ENCODE results near the gene AVEN. TPM values are rescaled to one million over a fixed set of nuclear protein-coding genes. Genes with fewer than 3 reads are reported as not detected.
"Not testable (repeated sequence)": the region's sequence is repeated elsewhere in the genome, so short reads cannot be mapped to it uniquely, and the experiment has no call there.

Gene AVEN
- total and polyA plus RNA-seq, 4 donors = 8.1 to 21.8 (median 17.1) TPM

DNA sequence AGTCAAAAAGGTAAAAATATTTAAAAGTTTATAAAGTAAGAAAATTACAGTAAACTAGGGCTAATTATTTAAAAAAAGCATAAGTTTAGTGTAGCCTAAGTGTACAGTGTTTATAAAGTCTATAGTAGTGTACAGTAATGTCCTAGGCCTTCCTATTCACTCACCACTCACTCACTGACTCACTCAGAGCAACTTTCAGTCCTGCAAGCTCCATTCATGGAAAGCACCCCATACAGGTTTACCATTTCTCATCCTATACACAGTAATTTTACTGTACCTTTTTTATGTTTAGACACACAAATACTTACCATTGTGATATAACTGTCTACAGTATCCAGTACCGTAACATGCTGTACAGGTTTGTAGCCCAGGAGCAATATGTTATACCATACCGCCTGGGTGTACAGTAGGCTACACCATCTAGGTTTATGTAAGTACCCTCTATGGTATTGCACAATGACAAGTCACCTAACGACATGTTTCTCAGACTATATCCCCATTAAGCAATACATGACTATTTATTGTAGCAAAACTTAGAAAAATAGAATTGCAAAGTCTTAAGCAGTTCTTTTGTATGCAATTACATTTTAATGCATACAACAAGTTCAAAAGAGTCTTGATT, 19.5 kb downstream of the AVEN start:
- 80% methylated on average over 1 of the region's 3 CpGs for WGBS (ENCODE audit: insufficient coverage)
- H3K4me3 ChIP-seq (ENCODE audit: low read depth, low read length) = no peak overlapping the region

DNA sequence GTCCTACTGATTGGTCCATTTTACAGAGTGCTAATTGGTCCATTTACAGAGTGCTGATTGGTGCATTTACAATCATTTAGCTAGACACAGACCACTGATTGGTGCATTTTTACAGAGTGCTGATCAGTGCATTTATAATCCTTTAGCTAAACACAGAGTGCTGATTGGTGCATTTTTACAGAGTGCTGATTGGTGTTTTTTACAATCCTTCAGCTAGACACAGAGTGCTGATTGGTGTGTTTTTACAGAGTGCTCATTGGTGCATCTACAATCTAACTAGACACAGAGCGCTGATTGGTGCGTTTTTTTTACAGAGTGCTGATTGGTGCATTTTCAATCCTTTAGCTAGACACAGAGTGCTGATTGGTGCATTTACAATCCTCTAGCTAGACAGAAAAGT, 20.3 kb downstream of the AVEN start:
- H3K27me3 ChIP-seq (ENCODE audit: control insufficient read depth, insufficient read depth, low read length); H3K27ac ChIP-seq (ENCODE audit: low read depth, low read length); H3K4me3 ChIP-seq (ENCODE audit: low read depth, low read length); H3K36me3 ChIP-seq (ENCODE audit: control insufficient read depth, insufficient read depth, low read length); DNase-seq (ENCODE audit: low read depth in 4 of 6, low spot score in 6 of 6); H3K4me1 ChIP-seq (ENCODE audit: control insufficient read depth, insufficient read depth, low read length); H3K9me3 ChIP-seq (ENCODE audit: control insufficient read depth, insufficient read depth, low read length): not testable (repeated sequence)
- WGBS (ENCODE audit: insufficient coverage) = no CpG with 5 or more reads among the region's 2 CpGs

More for the DNA sequence above, 19.5 kb downstream of the AVEN start:
- no peaks in the 10 kb centered on the region for H3K9me3 ChIP-seq (ENCODE audit: control insufficient read depth, insufficient read depth, low read length)
- no peaks in the 10 kb centered on the region for H3K36me3 ChIP-seq (ENCODE audit: control insufficient read depth, insufficient read depth, low read length)
- no peaks in the 10 kb centered on the region for H3K27me3 ChIP-seq (ENCODE audit: control insufficient read depth, insufficient read depth, low read length)
- H3K27ac ChIP-seq (ENCODE audit: low read depth, low read length) = no peak overlapping the region
- H3K4me1 ChIP-seq (ENCODE audit: control insufficient read depth, insufficient read depth, low read length) = peaks cover 7% of the 10 kb centered on the region
- no peak for DNase-seq (ENCODE audit: low read depth in 4 of 6, low spot score in 6 of 6)

DNA sequence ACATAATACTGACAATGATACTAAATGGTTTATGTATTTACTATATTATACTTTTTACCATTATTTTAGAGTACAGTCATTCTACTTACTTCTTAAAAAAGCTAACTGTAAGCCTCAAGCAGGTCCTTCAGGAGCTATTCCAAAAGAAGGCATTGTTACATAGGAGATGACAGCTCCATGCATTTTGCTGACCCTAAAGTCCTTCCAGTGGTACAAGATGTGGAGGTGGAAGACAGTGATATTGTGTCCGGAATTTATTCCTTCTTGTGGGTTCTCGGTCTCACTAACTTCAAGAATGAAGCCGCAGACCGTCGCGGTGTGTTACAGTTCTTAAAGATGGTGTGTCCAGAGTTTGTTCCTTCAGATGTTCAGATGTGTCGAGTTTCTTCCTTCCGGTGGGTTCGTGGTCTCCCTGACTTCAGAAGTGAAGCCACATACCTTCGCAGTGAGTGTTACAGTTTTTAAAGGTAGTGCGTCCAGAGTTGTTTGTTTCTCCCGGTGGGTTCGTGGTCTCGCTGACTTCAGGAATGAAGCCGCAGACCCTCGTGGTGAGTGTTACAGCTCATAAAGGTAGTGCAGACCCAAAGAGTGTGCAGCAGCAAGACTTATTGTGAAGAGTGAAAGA, 20.9 kb downstream of the AVEN start:
- DNase-seq (ENCODE audit: low read depth in 4 of 6, low spot score in 6 of 6) = no peak
- 99% methylated on average over 15 of the region's 16 CpGs for WGBS (ENCODE audit: insufficient coverage)

DNA sequence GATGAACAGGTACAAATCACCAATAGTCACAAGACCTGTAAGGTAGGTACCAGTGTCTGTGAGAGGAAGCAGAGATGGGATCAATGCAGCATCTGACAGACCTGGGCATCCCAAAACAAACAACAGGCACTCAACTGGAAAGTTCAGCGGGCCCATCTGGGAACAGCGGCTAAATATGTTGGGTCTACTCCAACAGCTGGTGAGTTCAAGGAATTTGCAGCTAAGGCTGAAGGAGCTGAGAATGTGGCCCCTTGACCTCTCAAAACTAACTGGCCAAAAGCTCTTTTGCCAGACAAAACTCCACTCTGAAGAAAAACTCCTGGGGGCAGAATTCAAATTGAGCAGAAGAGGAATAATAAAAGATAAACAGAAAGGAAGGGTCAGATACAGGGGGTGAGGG, 24.4 kb downstream of the AVEN start:
- Histone ChIP-seq H3K27ac (ENCODE audit: low read depth, low read length) (no peak overlapping the region), H3K4me3 (ENCODE audit: low read depth, low read length) (no peak overlapping the region), H3K4me1 (ENCODE audit: control insufficient read depth, insufficient read depth, low read length) (no peaks in the 10 kb centered on the region), H3K36me3 (ENCODE audit: control insufficient read depth, insufficient read depth, low read length) (no peaks in the 10 kb centered on the region), H3K27me3 (ENCODE audit: control insufficient read depth, insufficient read depth, low read length) (no peaks in the 10 kb centered on the region), H3K9me3 (ENCODE audit: control insufficient read depth, insufficient read depth, low read length) (no peaks in the 10 kb centered on the region)
- DNase-seq (ENCODE audit: low read depth in 4 of 6, low spot score in 6 of 6) = no peak
- WGBS (ENCODE audit: insufficient coverage) = no CpG with 5 or more reads among the region's 2 CpGs

More for the DNA sequence above, 20.9 kb downstream of the AVEN start:
- Histone ChIP-seq H3K36me3 (ENCODE audit: control insufficient read depth, insufficient read depth, low read length) (no peaks in the 10 kb centered on the region), H3K4me1 (ENCODE audit: control insufficient read depth, insufficient read depth, low read length) (peaks cover 7% of the 10 kb centered on the region), H3K4me3 (ENCODE audit: low read depth, low read length) (no peak overlapping the region), H3K27me3 (ENCODE audit: control insufficient read depth, insufficient read depth, low read length) (no peaks in the 10 kb centered on the region), H3K9me3 (ENCODE audit: control insufficient read depth, insufficient read depth, low read length) (no peaks in the 10 kb centered on the region), H3K27ac (ENCODE audit: low read depth, low read length) (no peak overlapping the region)

DNA sequence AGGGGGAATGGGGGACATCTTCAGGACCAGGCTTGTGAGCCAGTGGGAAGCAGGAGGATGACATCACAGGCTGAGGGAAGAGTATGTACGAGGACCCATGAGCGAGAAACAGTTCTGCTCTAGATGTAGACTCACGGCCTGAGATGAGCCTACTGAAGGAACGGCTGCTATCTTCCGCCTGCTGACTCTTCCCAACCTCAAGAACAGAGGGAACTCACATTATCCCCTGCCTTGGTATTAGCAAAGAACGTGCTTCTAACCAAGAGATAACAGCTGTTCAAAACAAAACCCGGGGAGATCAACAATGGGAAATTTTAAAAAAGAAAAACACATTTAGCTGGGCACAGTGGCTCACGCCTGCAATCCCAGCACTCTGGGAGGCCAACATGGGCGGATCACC, 25.3 kb downstream of the AVEN start:
- H3K4me3 ChIP-seq (ENCODE audit: low read depth, low read length) = no peak overlapping the region
- H3K9me3 ChIP-seq (ENCODE audit: control insufficient read depth, insufficient read depth, low read length) = no peaks in the 10 kb centered on the region
- no peaks in the 10 kb centered on the region for H3K27me3 ChIP-seq (ENCODE audit: control insufficient read depth, insufficient read depth, low read length)
- H3K36me3 ChIP-seq (ENCODE audit: control insufficient read depth, insufficient read depth, low read length) = no peaks in the 10 kb centered on the region
- 98% methylated on average over 8 of the region's 9 CpGs for WGBS (ENCODE audit: insufficient coverage)
- no peak overlapping the region for H3K27ac ChIP-seq (ENCODE audit: low read depth, low read length)
- H3K4me1 ChIP-seq (ENCODE audit: control insufficient read depth, insufficient read depth, low read length) = no peaks in the 10 kb centered on the region
- no peak for DNase-seq (ENCODE audit: low read depth in 4 of 6, low spot score in 6 of 6)

DNA sequence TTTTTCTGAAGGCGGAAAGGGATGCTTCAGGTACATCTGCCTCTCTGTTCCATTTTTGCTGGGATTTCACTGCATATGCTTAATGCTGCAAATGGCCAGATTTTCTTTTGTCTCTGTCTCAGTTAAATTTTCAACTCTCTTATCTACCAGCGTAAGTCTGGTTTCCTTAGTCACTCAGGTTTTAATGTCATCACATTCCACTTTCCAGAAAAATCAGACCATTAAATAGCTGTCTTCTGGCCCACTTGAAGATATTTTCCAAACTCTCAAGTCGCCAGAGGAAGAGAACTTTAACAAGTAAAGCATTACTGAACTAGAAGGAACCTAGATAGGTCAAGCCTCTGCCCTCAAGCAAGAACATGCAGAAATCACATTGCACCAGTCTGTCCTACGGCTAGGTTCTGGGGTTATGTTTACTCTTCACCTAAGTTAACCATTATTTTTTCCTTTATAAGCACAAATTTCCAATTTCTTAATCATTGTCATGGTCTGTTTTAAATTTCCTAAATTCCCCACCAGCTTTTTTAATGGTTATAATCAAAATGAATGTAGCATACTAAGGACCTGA, 26.5 kb downstream of the AVEN start:
- H3K9me3 ChIP-seq (ENCODE audit: control insufficient read depth, insufficient read depth, low read length) = no peaks in the 10 kb centered on the region
- H3K4me1 ChIP-seq (ENCODE audit: control insufficient read depth, insufficient read depth, low read length) = no peaks in the 10 kb centered on the region
- H3K27me3 ChIP-seq (ENCODE audit: control insufficient read depth, insufficient read depth, low read length) = no peaks in the 10 kb centered on the region
- no peak overlapping the region for H3K4me3 ChIP-seq (ENCODE audit: low read depth, low read length)
- no peaks in the 10 kb centered on the region for H3K36me3 ChIP-seq (ENCODE audit: control insufficient read depth, insufficient read depth, low read length)
- no peak for DNase-seq (ENCODE audit: low read depth in 4 of 6, low spot score in 6 of 6)
- WGBS (ENCODE audit: insufficient coverage) = 94% methylated on average over 4 of the region's 4 CpGs
- no peak overlapping the region for H3K27ac ChIP-seq (ENCODE audit: low read depth, low read length)

DNA sequence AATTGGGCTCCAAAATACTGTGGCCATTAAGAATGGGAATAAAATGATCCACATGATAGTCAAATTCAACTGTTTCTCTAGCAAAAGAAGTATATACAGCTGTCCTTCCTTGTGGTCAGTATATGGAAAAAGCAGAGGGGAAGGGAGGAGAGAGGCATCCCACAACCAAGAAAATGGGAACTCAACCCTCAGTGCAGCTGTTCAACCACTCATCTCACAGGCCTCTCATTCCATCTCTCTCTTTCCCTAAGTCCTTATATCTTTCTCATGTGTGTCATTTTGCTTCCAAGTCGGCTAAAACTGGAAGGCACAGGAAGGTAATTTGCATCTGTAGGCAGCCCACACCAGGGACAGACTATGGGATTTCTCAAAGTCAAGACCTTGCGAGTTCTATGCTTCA, 27.5 kb downstream of the AVEN start:
- WGBS (ENCODE audit: insufficient coverage) = 63% methylated on average over 2 of the region's 2 CpGs

DNA sequence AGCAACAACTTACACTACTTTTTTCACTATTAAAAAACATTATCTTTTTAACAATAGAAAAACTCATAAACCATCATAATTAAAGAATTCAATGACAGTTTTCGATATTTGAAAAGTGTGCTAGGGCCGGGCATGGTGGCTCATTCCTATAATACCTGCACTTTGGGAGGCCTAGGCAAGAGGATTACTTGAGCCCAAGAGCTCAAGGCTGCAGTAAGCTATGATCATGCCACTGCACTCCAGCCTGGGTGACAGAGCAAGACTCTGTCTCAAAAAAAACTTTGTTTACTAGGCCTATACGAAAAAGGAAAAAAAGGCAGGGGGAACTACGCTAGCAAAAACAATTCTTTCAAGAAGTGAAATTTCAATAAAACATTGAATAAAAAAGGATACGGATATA, 28.1 kb downstream of the AVEN start:
- Histone ChIP-seq H3K9me3 (ENCODE audit: control insufficient read depth, insufficient read depth, low read length) (no peaks in the 10 kb centered on the region), H3K36me3 (ENCODE audit: control insufficient read depth, insufficient read depth, low read length) (no peaks in the 10 kb centered on the region), H3K27ac (ENCODE audit: low read depth, low read length) (no peak overlapping the region), H3K4me1 (ENCODE audit: control insufficient read depth, insufficient read depth, low read length) (no peaks in the 10 kb centered on the region), H3K27me3 (ENCODE audit: control insufficient read depth, insufficient read depth, low read length) (no peaks in the 10 kb centered on the region), H3K4me3 (ENCODE audit: low read depth, low read length) (no peak overlapping the region)
- WGBS (ENCODE audit: insufficient coverage) = 100% methylated on average over 2 of the region's 5 CpGs
- DNase-seq (ENCODE audit: low read depth in 4 of 6, low spot score in 6 of 6) = no peak

More for the DNA sequence above, 27.5 kb downstream of the AVEN start:
- Histone ChIP-seq H3K9me3 (ENCODE audit: control insufficient read depth, insufficient read depth, low read length) (no peaks in the 10 kb centered on the region), H3K27ac (ENCODE audit: low read depth, low read length) (no peak overlapping the region), H3K27me3 (ENCODE audit: control insufficient read depth, insufficient read depth, low read length) (no peaks in the 10 kb centered on the region), H3K4me1 (ENCODE audit: control insufficient read depth, insufficient read depth, low read length) (no peaks in the 10 kb centered on the region), H3K4me3 (ENCODE audit: low read depth, low read length) (no peak overlapping the region), H3K36me3 (ENCODE audit: control insufficient read depth, insufficient read depth, low read length) (no peaks in the 10 kb centered on the region)
- DNase-seq (ENCODE audit: low read depth in 4 of 6, low spot score in 6 of 6) = no peak

DNA sequence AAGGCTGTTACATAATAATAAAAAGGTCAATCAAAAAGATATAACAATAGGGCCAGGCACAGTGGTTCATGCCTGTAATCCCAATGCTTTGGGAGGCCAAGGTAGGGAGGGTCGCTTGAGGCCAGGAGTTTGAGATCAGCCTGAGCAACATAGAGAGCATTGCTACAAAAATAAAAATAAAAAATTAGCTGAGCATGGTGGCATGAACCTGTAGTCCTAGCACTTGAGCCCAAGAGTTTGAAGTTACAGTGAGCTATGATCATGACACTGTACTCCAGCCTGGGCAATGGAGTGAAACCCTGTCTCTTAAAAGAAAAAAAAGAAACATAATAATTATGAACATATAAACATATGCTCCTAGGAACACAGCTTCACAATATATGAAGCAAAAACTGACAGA, 29.3 kb downstream of the AVEN start:
- H3K36me3 ChIP-seq (ENCODE audit: control insufficient read depth, insufficient read depth, low read length) = no peaks in the 10 kb centered on the region
- WGBS (ENCODE audit: insufficient coverage) = no CpG with 5 or more reads among the region's 1 CpG
- no peaks in the 10 kb centered on the region for H3K9me3 ChIP-seq (ENCODE audit: control insufficient read depth, insufficient read depth, low read length)
- H3K4me3 ChIP-seq (ENCODE audit: low read depth, low read length) = no peak overlapping the region
- no peak overlapping the region for H3K27ac ChIP-seq (ENCODE audit: low read depth, low read length)
- H3K4me1 ChIP-seq (ENCODE audit: control insufficient read depth, insufficient read depth, low read length) = no peaks in the 10 kb centered on the region
- no peaks in the 10 kb centered on the region for H3K27me3 ChIP-seq (ENCODE audit: control insufficient read depth, insufficient read depth, low read length)
- DNase-seq (ENCODE audit: low read depth in 4 of 6, low spot score in 6 of 6) = no peak

DNA sequence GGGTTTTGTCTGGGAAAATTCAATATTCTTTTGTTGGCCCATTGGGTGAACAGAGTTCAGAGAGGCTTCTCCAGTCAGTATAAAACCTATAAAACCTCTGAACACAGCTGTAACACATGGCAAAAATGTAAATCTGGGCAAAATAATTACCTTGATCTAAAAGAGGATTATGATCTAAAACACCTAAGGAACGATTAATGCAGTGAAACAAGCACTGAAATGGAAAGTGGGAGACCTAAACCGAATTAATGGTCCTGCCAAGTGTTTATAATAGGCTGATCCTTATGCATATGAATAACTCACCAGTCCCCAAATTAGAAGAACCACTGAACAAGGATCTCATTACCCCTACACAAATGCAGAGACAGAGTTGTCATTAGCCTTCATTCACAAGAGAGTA, 32.6 kb downstream of the AVEN start:
- DNase-seq (ENCODE audit: low read depth in 4 of 6, low spot score in 6 of 6) = no peak
- H3K27ac ChIP-seq (ENCODE audit: low read depth, low read length) = no peak overlapping the region
- no peaks in the 10 kb centered on the region for H3K27me3 ChIP-seq (ENCODE audit: control insufficient read depth, insufficient read depth, low read length)
- H3K36me3 ChIP-seq (ENCODE audit: control insufficient read depth, insufficient read depth, low read length) = no peaks in the 10 kb centered on the region
- H3K4me1 ChIP-seq (ENCODE audit: control insufficient read depth, insufficient read depth, low read length) = no peaks in the 10 kb centered on the region
- no peaks in the 10 kb centered on the region for H3K9me3 ChIP-seq (ENCODE audit: control insufficient read depth, insufficient read depth, low read length)
- no CpG with 5 or more reads among the region's 2 CpGs for WGBS (ENCODE audit: insufficient coverage)
- H3K4me3 ChIP-seq (ENCODE audit: low read depth, low read length) = no peak overlapping the region
